ENCODE measurements around the gene NAA30.

Gene NAA30

DNA sequence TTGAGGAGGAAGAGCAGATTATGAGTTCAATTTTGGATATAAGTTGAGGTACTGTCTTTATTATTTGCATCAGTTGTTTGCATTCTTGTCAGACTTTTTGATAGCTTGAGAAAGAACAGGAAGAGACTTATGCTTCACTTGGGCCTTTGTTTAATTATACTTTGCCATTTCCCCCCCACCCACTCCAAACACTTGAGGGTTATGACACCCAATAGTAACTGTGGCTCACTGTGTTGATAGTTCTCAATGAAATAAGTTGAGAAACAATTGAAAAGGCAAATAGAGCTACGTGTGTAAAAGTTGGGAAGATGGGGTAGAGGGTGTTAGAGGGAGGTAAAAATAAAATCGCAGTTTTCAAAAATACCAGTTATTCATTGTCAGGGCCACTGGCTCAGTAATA, 17.7 kb downstream of the NAA30 start:
- in situ Hi-C loops (cut with MboI; ENCODE audit: low sequenced_read_pairs, unreplicated experiment): no loop called here
- TF ChIP-seq, protein P1, sequence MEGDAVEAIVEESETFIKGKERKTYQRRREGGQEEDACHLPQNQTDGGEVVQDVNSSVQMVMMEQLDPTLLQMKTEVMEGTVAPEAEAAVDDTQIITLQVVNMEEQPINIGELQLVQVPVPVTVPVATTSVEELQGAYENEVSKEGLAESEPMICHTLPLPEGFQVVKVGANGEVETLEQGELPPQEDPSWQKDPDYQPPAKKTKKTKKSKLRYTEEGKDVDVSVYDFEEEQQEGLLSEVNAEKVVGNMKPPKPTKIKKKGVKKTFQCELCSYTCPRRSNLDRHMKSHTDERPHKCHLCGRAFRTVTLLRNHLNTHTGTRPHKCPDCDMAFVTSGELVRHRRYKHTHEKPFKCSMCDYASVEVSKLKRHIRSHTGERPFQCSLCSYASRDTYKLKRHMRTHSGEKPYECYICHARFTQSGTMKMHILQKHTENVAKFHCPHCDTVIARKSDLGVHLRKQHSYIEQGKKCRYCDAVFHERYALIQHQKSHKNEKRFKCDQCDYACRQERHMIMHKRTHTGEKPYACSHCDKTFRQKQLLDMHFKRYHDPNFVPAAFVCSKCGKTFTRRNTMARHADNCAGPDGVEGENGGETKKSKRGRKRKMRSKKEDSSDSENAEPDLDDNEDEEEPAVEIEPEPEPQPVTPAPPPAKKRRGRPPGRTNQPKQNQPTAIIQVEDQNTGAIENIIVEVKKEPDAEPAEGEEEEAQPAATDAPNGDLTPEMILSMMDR (IDR thresholded peaks at IDR 0.05; ENCODE audit: borderline replicate concordance, control extremely low read depth, extremely low read depth, insufficient read depth, missing control alignments): no peak
- no peak for DNase-seq (ENCODE audit: low spot score)

DNA sequence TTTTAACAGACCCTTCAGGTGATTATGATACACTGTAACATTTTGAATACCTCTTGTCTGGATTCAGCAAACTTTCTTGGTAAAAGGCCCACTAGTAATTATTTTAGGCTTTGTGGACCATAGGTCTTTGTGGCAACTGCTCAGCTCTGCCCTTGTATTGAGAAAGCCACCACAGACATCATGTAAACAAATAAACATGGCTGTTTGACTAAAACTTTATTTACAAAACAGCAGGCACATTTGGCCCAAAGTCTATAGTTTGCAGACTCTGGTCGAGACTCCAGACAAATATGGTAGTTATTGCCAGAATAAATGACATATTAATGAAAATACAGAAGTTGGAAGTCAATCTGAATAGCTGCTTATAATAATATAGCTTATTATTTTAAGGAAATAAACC, 18.2 kb downstream of the NAA30 start:
- DNase-seq (ENCODE audit: low spot score): no peak
- TF ChIP-seq, protein P1 (IDR thresholded peaks at IDR 0.05; ENCODE audit: borderline replicate concordance, control extremely low read depth, extremely low read depth, insufficient read depth, missing control alignments): no peak
- in situ Hi-C loops (cut with MboI; ENCODE audit: low sequenced_read_pairs, unreplicated experiment): no loop called here

DNA sequence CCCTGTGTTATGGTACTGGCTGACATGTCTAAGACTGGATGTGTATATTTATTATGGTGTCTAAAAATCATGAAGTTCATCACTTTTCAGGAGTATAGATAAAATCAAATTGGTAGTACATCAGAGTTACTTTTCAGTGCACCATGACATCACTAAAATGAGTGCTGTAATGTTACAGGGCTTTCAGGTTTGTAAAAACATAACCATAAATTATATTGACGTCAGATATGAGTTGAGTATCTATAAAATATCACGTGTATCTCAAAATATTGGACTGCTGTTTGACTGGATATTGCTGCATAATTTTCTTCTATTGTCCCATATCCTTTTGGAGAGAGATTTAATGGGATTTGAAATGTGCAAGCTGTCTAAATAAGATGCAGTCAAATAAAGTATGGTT, 22.0 kb downstream of the NAA30 start:
- in situ Hi-C loops (cut with MboI; ENCODE audit: low sequenced_read_pairs, unreplicated experiment): no loop called here
- TF ChIP-seq, protein P1 (IDR thresholded peaks at IDR 0.05; ENCODE audit: borderline replicate concordance, control extremely low read depth, extremely low read depth, insufficient read depth, missing control alignments): no peak
- no peak for DNase-seq (ENCODE audit: low spot score)

DNA sequence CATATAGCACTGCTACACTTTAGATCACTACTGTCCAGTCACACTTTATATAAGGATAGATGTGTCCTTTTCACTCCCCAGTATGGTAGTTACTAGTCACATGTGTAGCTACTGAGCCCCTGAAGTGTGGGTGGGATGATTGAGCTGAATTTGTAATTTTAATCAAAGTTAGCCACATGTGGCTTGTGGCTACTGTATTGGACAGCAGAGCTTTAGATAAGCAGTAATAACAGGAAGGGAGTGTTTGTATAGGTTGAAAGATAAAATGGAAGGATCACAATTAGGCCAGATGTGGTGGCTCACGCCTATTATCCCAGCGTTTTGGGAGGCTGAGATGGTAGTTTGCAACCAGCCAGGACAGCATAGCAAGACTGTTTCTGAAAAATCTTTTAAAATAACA, 23.5 kb downstream of the NAA30 start:
- TF ChIP-seq, protein P1 (IDR thresholded peaks at IDR 0.05; ENCODE audit: borderline replicate concordance, control extremely low read depth, extremely low read depth, insufficient read depth, missing control alignments): no peak
- no peak for DNase-seq (ENCODE audit: low spot score)
- in situ Hi-C loops (cut with MboI; ENCODE audit: low sequenced_read_pairs, unreplicated experiment): no loop called here

DNA sequence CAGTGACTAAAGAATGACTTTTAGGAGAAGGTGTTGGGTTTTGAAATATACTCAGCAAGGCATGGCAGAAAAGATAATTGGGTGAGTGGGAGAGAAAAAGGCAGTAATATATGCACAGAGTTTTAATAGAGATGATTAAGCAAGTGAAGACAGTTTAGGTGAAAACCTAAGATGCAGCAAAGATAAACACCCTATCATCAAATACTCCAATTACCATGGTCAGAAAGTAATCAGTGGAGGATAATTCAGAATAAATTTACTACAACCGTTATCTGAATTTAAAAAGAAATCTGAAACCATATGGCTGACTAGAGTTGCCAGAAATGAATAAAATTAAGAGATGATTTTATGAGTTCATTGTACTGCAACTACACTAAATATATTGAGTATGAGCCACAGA, 26.8 kb downstream of the NAA30 start:
- TF ChIP-seq, protein P1 (IDR thresholded peaks at IDR 0.05; ENCODE audit: borderline replicate concordance, control extremely low read depth, extremely low read depth, insufficient read depth, missing control alignments): no peak
- in situ Hi-C loops (cut with MboI; ENCODE audit: low sequenced_read_pairs, unreplicated experiment): no loop called here
- no peak for DNase-seq (ENCODE audit: low spot score)

DNA sequence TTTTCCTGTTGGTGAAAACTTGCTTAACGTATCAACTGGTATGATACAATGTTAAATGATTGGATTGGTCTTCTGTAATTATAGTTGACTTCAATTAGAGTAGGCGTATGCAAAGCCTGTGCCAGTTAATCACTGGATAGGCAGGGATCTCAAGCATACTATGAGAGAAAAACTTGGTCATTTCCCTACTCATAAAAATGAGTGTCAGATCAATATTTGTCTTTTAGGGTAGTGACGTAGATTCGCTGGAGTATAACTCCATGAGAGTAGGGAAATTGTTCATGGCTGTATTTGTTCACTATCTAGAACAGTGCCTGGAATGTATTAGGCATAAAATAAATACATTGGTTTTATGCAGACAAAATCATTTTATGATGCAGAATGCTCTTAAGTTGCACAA, 28.6 kb downstream of the NAA30 start:
- in situ Hi-C loops (cut with MboI; ENCODE audit: low sequenced_read_pairs, unreplicated experiment): no loop called here
- TF ChIP-seq, protein P1 (IDR thresholded peaks at IDR 0.05; ENCODE audit: borderline replicate concordance, control extremely low read depth, extremely low read depth, insufficient read depth, missing control alignments): no peak

DNA sequence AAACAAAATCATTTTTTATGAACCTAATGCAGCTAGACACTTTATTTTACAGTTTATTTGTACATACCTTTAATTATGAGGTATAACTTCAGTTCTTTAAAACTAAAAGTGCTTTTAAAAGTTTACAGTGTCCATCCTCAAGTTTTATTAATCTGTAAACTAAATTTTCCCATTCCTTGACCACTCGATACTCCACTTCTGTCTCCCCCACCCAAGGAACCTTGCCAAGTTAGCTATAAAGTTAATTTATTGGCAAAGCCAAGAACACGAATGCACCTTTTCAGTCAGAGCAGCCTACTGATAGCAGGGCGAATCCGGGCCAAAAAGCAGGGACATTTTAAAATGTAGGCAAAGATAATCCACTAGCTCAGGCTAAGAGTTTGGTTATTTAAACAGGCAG, 29.6 kb downstream of the NAA30 start:
- in situ Hi-C loops (cut with MboI; ENCODE audit: low sequenced_read_pairs, unreplicated experiment): no loop called here
- DNase-seq (ENCODE audit: low spot score): no peak
- TF ChIP-seq, protein P1 (IDR thresholded peaks at IDR 0.05; ENCODE audit: borderline replicate concordance, control extremely low read depth, extremely low read depth, insufficient read depth, missing control alignments): no peak

More for the DNA sequence above, 28.6 kb downstream of the NAA30 start:
- DNase-seq (ENCODE audit: low spot score): no peak
